Measurements from ENCODE around the gene ABCD2. TPM values are rescaled to one million over a fixed set of nuclear protein-coding genes. Genes with fewer than 3 reads are reported as not detected.
A peak's percentile ranks its signal among the peaks of the same experiment; 100 is the strongest.

ABCD2 gene
- total RNA-seq, 1 experiment from 2014 or later, result not detected

GRCh38 chr12:39588348-39588747 is 31.3 kb downstream of the ABCD2 start:
- H3K27me3 ChIP-seq (ENCODE audit: insufficient read depth, low read length), result no peaks in the 10 kb centered on the region

GRCh38 chr12:39587225-39587624 is 32.4 kb downstream of the ABCD2 start:
- no peak overlapping the region for H3K4me2 ChIP-seq (ENCODE audit: low read length)
- ATAC-seq (peak; percentile 90), DNase-seq (ENCODE audit: low read depth, low spot score) (peak; percentile 19)
- ChIA-PET CTCF (no interaction called here), POLR2A (no interaction called here), RAD21 (ENCODE audit: low non-redundant PET in 1 of 2, low total read pairs in 2 of 2, uncharacterized antibody in 2 of 2, unreplicated experiment in 2 of 2) (no interaction called here)
- H3K4me1 ChIP-seq (ENCODE audit: control insufficient read depth in 1 of 2, insufficient read depth in 2 of 2, low read length in 2 of 2), result no peaks in the 10 kb centered on the region
- no peaks in the 10 kb centered on the region for H4K20me1 ChIP-seq (ENCODE audit: insufficient read depth)
- H3K4me3 ChIP-seq (replicated peaks in 1 of 2; ENCODE audit: low read depth in 1 of 2, low read length in 2 of 2), result no peak overlapping the region
- TF ChIP-seq CTCF (IDR thresholded peaks at IDR 0.05 in 2 of 3, conservative IDR thresholded peaks at IDR 0.05 in 1 of 3; ENCODE audit: borderline replicate concordance in 1 of 3, insufficient read depth in 1 of 3, low read depth in 2 of 3, low read length in 2 of 3) (peak; percentile 41 to 57 (median 44); a peak in 4 of 6 replicates), RAD21 (IDR thresholded peaks at IDR 0.05; ENCODE audit: low read depth) (peak; percentile 69), ZBTB33 (IDR thresholded peaks at IDR 0.05; ENCODE audit: extremely low read depth, insufficient replicate concordance, low read length) (no peak)
- peak overlapping the region; percentile 46 for H2AFZ ChIP-seq (ENCODE audit: low read depth, low read length, poor library complexity, severe bottlenecking)
- H3K9ac ChIP-seq (ENCODE audit: low read length), result no peak overlapping the region
- H3K36me3 ChIP-seq (ENCODE audit: control insufficient read depth in 1 of 2, insufficient read depth in 2 of 2, low read length in 2 of 2), result no peaks in the 10 kb centered on the region
- BruUV-seq (replicated peaks), result no TSS peak
- intact Hi-C loops (cut with micrococcal nuclease), result loop anchor here (2.0 to 5.0 kb wide), 3 partner anchors 178 to 520 kb away; partner anchors contain the start of gene SLC2A13
- H3K27ac ChIP-seq (ENCODE audit: low read depth, low read length), result no peak overlapping the region
- H3K9me3 ChIP-seq (ENCODE audit: control insufficient read depth in 1 of 2, insufficient read depth in 1 of 2, low read depth in 1 of 2, low read length in 2 of 2), result no peaks in the 10 kb centered on the region
- H3K9me2 ChIP-seq (ENCODE audit: insufficient read depth), result no peaks in the 10 kb centered on the region
- no peaks in the 10 kb centered on the region for H3K27me3 ChIP-seq (ENCODE audit: insufficient read depth, low read length)
- no peaks in the 10 kb centered on the region for H3K79me2 ChIP-seq (ENCODE audit: insufficient read depth, low read length)

More at GRCh38 chr12:39588348-39588747, 31.3 kb downstream of the ABCD2 start:
- Histone ChIP-seq H3K9me2 (ENCODE audit: insufficient read depth) (no peaks in the 10 kb centered on the region), H4K20me1 (ENCODE audit: insufficient read depth) (no peaks in the 10 kb centered on the region), H3K79me2 (ENCODE audit: insufficient read depth, low read length) (no peaks in the 10 kb centered on the region), H3K4me1 (ENCODE audit: control insufficient read depth in 1 of 2, insufficient read depth in 2 of 2, low read length in 2 of 2) (no peaks in the 10 kb centered on the region), H3K36me3 (ENCODE audit: control insufficient read depth in 1 of 2, insufficient read depth in 2 of 2, low read length in 2 of 2) (no peaks in the 10 kb centered on the region), H3K4me2 (ENCODE audit: low read length) (no peak overlapping the region), H3K9me3 (ENCODE audit: control insufficient read depth in 1 of 2, insufficient read depth in 1 of 2, low read depth in 1 of 2, low read length in 2 of 2) (no peaks in the 10 kb centered on the region), H3K9ac (ENCODE audit: low read length) (no peak overlapping the region), H3K4me3 (replicated peaks in 1 of 2; ENCODE audit: low read depth in 1 of 2, low read length in 2 of 2) (no peak overlapping the region), H3K27ac (ENCODE audit: low read depth, low read length) (no peak overlapping the region), H2AFZ (ENCODE audit: low read depth, low read length, poor library complexity, severe bottlenecking) (no peak overlapping the region)
- RAD21 ChIA-PET (ENCODE audit: low non-redundant PET in 1 of 2, low total read pairs in 2 of 2, uncharacterized antibody in 2 of 2, unreplicated experiment in 2 of 2), result no interaction called here
- DNase-seq (ENCODE audit: low read depth, low spot score), result no peak
- CTCF ChIA-PET, result no interaction called here
- no TSS peak for BruUV-seq (replicated peaks)
- POLR2A ChIA-PET, result no interaction called here
- no peak for TF ChIP-seq RAD21 (IDR thresholded peaks at IDR 0.05; ENCODE audit: low read depth)
- no peak for TF ChIP-seq ZNF274 (IDR thresholded peaks at IDR 0.05; ENCODE audit: low read depth, low read length)
- TF ChIP-seq SP1 (IDR thresholded peaks at IDR 0.05; ENCODE audit: low read depth), result no peak
- no peak for TF ChIP-seq POLR2A (IDR thresholded peaks at IDR 0.05; ENCODE audit: borderline replicate concordance, extremely low read depth, insufficient read depth, insufficient read length)
- no peak for TF ChIP-seq EZH2phosphoT487 (IDR thresholded peaks at IDR 0.05; ENCODE audit: borderline replicate concordance)
- ATAC-seq, result no peak
- intact Hi-C loops (cut with micrococcal nuclease), result loop anchor here (5.0 kb wide), 1 partner anchor 404 kb away; no protein-coding TSS in a partner anchor
